Measurements from ENCODE around the gene NPR1.
"Not testable (repeated sequence)": the region's sequence is repeated elsewhere in the genome, so short reads cannot be mapped to it uniquely, and the experiment has no call there.

DNA sequence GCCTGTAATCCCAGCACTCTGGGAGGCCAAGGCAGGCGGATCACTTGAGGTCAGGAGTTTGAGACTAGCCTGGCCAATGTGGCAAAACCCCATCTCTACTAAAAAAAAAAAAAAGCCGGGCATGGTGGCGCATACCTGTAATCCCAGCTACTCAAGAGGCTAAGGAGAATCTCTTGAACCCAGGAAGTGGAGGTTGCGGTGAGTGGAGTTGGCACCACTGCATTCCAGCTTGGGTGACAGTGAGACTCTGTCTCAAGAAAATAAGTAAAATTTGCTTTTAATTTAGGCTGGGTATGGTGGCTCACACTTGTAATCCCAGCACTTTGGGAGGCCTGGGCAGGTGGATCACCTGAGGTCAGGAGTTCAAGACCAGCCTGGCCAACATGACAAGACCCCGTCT is 38.3 kb upstream of the NPR1 start:
- TF ChIP-seq CTCF (IDR thresholded peaks at IDR 0.05; ENCODE audit: low read length); EZH2phosphoT487 (IDR thresholded peaks at IDR 0.05; ENCODE audit: low read length); EZH2 (optimal IDR thresholded peaks at IDR 0.05; ENCODE audit: low read depth, low read length): not testable (repeated sequence)

Measured in MM.1S (cell line).